Measurements from ENCODE around the gene PKP4. TPM values are rescaled to one million over a fixed set of nuclear protein-coding genes. Genes with fewer than 3 reads are reported as not detected.

Gene PKP4
- total RNA-seq, 1 experiment from 2014 or later = 55.2 TPM

DNA sequence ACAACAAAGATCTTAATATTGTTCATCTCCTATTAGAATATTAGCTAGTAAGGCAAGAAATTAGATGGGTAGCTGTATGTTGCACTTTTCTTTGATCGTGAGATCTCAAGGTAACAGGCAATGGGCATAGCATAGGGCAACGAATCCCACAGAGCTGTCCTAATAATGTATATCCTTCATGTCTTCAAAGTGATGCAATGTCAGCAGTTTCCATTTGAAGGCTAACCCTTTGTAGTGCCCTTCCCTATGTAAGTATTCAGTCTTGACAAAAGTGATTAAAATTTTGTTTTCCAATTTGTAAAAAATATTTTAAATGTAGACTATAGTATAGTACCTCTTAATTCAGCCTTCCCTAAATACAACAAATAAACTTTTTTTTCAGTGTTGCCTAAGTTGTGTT lies 112.5 kb downstream of the PKP4 start:
- ATAC-seq (no peak), DNase-seq (ENCODE audit: low read depth, low spot score) (no peak)
- H3K9me3 ChIP-seq (ENCODE audit: control insufficient read depth in 1 of 2, insufficient read depth in 1 of 2, low read depth in 1 of 2, low read length in 2 of 2) = no peaks in the 10 kb centered on the region
- H4K20me1 ChIP-seq (ENCODE audit: insufficient read depth) = 0 out of 2 replicates have a peak, but pooled peaks cover under 1% of the 10 kb centered on the region
- H2AFZ ChIP-seq (ENCODE audit: low read depth, low read length, poor library complexity, severe bottlenecking) = no peak overlapping the region
- no peaks in the 10 kb centered on the region for H3K36me3 ChIP-seq (ENCODE audit: control insufficient read depth in 1 of 2, insufficient read depth in 2 of 2, low read length in 2 of 2)
- no peaks in the 10 kb centered on the region for H3K9me2 ChIP-seq (ENCODE audit: insufficient read depth)
- no peak overlapping the region for H3K27ac ChIP-seq (ENCODE audit: low read depth, low read length)
- H3K4me1 ChIP-seq (ENCODE audit: control insufficient read depth in 1 of 2, insufficient read depth in 2 of 2, low read length in 2 of 2) = no peaks in the 10 kb centered on the region
- no peak overlapping the region for H3K4me2 ChIP-seq (ENCODE audit: low read length)
- no peak overlapping the region for H3K4me3 ChIP-seq (replicated peaks in 1 of 2; ENCODE audit: low read depth in 1 of 2, low read length in 2 of 2)
- BruUV-seq (replicated peaks) = no TSS peak
- no peaks in the 10 kb centered on the region for H3K27me3 ChIP-seq (ENCODE audit: insufficient read depth, low read length)
- intact Hi-C loops (cut with micrococcal nuclease) = no loop called here
- H3K9ac ChIP-seq (ENCODE audit: low read length) = no peak overlapping the region
- 0 out of 2 replicates have a peak, but pooled peaks cover 2% of the 10 kb centered on the region for H3K79me2 ChIP-seq (ENCODE audit: insufficient read depth, low read length)
- TF ChIP-seq EZH2phosphoT487 (IDR thresholded peaks at IDR 0.05; ENCODE audit: borderline replicate concordance) (no peak), TCF7L2 (IDR thresholded peaks at IDR 0.05; ENCODE audit: borderline replicate concordance, extremely low read depth, insufficient read depth, insufficient read length) (no peak), SIN3A (IDR thresholded peaks at IDR 0.05; ENCODE audit: low read depth) (no peak)
- TF ChIP-seq, protein P1, sequence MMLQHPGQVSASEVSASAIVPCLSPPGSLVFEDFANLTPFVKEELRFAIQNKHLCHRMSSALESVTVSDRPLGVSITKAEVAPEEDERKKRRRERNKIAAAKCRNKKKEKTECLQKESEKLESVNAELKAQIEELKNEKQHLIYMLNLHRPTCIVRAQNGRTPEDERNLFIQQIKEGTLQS (IDR thresholded peaks at IDR 0.05) = no peak
- TF ChIP-seq, protein P2, sequence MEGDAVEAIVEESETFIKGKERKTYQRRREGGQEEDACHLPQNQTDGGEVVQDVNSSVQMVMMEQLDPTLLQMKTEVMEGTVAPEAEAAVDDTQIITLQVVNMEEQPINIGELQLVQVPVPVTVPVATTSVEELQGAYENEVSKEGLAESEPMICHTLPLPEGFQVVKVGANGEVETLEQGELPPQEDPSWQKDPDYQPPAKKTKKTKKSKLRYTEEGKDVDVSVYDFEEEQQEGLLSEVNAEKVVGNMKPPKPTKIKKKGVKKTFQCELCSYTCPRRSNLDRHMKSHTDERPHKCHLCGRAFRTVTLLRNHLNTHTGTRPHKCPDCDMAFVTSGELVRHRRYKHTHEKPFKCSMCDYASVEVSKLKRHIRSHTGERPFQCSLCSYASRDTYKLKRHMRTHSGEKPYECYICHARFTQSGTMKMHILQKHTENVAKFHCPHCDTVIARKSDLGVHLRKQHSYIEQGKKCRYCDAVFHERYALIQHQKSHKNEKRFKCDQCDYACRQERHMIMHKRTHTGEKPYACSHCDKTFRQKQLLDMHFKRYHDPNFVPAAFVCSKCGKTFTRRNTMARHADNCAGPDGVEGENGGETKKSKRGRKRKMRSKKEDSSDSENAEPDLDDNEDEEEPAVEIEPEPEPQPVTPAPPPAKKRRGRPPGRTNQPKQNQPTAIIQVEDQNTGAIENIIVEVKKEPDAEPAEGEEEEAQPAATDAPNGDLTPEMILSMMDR (IDR thresholded peaks at IDR 0.05 in 2 of 3, conservative IDR thresholded peaks at IDR 0.05 in 1 of 3; ENCODE audit: borderline replicate concordance in 1 of 3, insufficient read depth in 1 of 3, low read depth in 2 of 3, low read length in 2 of 3) = no peak
- ChIA-PET RAD21 (ENCODE audit: low non-redundant PET in 1 of 2, low total read pairs in 2 of 2, uncharacterized antibody in 2 of 2, unreplicated experiment in 2 of 2) (no interaction called here), POLR2A (no interaction called here), CTCF (no interaction called here)

DNA sequence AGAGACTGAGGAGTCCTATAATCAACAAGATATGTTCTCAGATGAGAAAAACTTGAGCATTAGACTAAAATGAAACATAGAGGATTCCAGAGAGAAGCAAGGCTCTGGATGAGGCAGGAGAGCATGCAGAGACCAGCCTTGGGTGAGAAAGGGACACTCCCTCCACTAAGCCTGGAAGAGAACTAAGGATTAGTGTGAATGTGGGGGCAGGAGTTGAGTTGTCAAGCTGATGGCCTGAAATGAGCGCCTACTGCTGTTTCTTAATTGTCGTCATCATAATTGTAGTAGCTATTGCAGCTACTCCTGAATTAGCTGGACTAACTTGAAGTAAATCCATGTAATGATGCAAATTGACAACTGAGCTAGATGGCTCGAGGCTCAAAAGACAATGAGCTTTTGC lies 114.1 kb downstream of the PKP4 start:
- intact Hi-C loops (cut with micrococcal nuclease) = no loop called here
- Histone ChIP-seq H4K20me1 (ENCODE audit: insufficient read depth) (no peaks in the 10 kb centered on the region), H3K4me3 (replicated peaks in 1 of 2; ENCODE audit: low read depth in 1 of 2, low read length in 2 of 2) (no peak overlapping the region), H3K4me1 (ENCODE audit: control insufficient read depth in 1 of 2, insufficient read depth in 2 of 2, low read length in 2 of 2) (no peaks in the 10 kb centered on the region; a peak in 1 of 4 replicates), H3K27me3 (ENCODE audit: insufficient read depth, low read length) (no peaks in the 10 kb centered on the region), H3K9me2 (ENCODE audit: insufficient read depth) (no peaks in the 10 kb centered on the region), H3K4me2 (ENCODE audit: low read length) (no peak overlapping the region), H3K36me3 (ENCODE audit: control insufficient read depth in 1 of 2, insufficient read depth in 2 of 2, low read length in 2 of 2) (no peaks in the 10 kb centered on the region), H2AFZ (ENCODE audit: low read depth, low read length, poor library complexity, severe bottlenecking) (no peak overlapping the region), H3K9ac (ENCODE audit: low read length) (no peak overlapping the region), H3K79me2 (ENCODE audit: insufficient read depth, low read length) (0 out of 2 replicates have a peak, but pooled peaks cover 2% of the 10 kb centered on the region), H3K27ac (ENCODE audit: low read depth, low read length) (no peak overlapping the region), H3K9me3 (ENCODE audit: control insufficient read depth in 1 of 2, insufficient read depth in 1 of 2, low read depth in 1 of 2, low read length in 2 of 2) (no peaks in the 10 kb centered on the region)
- BruUV-seq (replicated peaks) = no TSS peak
- DNase-seq (ENCODE audit: low read depth, low spot score) (no peak), ATAC-seq (no peak)
- CTCF ChIA-PET = no interaction called here
- POLR2A ChIA-PET = no interaction called here
- RAD21 ChIA-PET (ENCODE audit: low non-redundant PET in 1 of 2, low total read pairs in 2 of 2, uncharacterized antibody in 2 of 2, unreplicated experiment in 2 of 2) = no interaction called here
- TF ChIP-seq EZH2 (IDR thresholded peaks at IDR 0.05) (no peak), SRF (IDR thresholded peaks at IDR 0.05; ENCODE audit: low read depth) (no peak), POLR2AphosphoS5 (IDR thresholded peaks at IDR 0.05; ENCODE audit: low read depth, low read length) (no peak), YY1 (IDR thresholded peaks at IDR 0.05; ENCODE audit: extremely low read depth, insufficient replicate concordance, low read depth, low read length) (no peak), EZH2phosphoT487 (IDR thresholded peaks at IDR 0.05; ENCODE audit: borderline replicate concordance) (no peak), EGR1 (IDR thresholded peaks at IDR 0.05; ENCODE audit: low read depth) (no peak), SIN3A (IDR thresholded peaks at IDR 0.05; ENCODE audit: low read depth) (no peak), ZFX (IDR thresholded peaks at IDR 0.05) (no peak), CEBPB (IDR thresholded peaks at IDR 0.05; ENCODE audit: low read depth) (no peak)
- TF ChIP-seq, protein P3, sequence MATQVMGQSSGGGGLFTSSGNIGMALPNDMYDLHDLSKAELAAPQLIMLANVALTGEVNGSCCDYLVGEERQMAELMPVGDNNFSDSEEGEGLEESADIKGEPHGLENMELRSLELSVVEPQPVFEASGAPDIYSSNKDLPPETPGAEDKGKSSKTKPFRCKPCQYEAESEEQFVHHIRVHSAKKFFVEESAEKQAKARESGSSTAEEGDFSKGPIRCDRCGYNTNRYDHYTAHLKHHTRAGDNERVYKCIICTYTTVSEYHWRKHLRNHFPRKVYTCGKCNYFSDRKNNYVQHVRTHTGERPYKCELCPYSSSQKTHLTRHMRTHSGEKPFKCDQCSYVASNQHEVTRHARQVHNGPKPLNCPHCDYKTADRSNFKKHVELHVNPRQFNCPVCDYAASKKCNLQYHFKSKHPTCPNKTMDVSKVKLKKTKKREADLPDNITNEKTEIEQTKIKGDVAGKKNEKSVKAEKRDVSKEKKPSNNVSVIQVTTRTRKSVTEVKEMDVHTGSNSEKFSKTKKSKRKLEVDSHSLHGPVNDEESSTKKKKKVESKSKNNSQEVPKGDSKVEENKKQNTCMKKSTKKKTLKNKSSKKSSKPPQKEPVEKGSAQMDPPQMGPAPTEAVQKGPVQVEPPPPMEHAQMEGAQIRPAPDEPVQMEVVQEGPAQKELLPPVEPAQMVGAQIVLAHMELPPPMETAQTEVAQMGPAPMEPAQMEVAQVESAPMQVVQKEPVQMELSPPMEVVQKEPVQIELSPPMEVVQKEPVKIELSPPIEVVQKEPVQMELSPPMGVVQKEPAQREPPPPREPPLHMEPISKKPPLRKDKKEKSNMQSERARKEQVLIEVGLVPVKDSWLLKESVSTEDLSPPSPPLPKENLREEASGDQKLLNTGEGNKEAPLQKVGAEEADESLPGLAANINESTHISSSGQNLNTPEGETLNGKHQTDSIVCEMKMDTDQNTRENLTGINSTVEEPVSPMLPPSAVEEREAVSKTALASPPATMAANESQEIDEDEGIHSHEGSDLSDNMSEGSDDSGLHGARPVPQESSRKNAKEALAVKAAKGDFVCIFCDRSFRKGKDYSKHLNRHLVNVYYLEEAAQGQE (IDR thresholded peaks at IDR 0.05; ENCODE audit: low read depth) = no peak
- TF ChIP-seq, protein P4, sequence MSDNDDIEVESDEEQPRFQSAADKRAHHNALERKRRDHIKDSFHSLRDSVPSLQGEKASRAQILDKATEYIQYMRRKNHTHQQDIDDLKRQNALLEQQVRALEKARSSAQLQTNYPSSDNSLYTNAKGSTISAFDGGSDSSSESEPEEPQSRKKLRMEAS (IDR thresholded peaks at IDR 0.05) = no peak
- TF ChIP-seq, protein P1 (IDR thresholded peaks at IDR 0.05) = no peak

All from HCT116 (cell line).